Lower leg skin (tissue), 3 donors: ENCODE data around the gene NGB.

Experiments
- CTCF ChIP-seq, 3 donors: fragments of 450-650 bp; IDR thresholded peaks; one replicate each; pipeline ENCODE4 v1.5.1; 2016; ENCODE audit warnings: antibody characterized with exemption in 3 of 3, mild to moderate bottlenecking in 3 of 3, moderate library complexity in 2 of 3
- POLR2A ChIP-seq, 2 donors: fragments of 450-650 bp; IDR thresholded peaks; one replicate each; pipeline ENCODE4 v1.6.1; 2016 to 2017; ENCODE audit warnings: antibody characterized with exemption in 2 of 2, mild to moderate bottlenecking in 1 of 2, moderate library complexity in 1 of 2

- TF ChIP-seq CTCF (IDR thresholded peaks at IDR 0.05): no peak
- no peak for TF ChIP-seq POLR2A (IDR thresholded peaks at IDR 0.05)
Observed at GRCh38 chr14:77225892-77226557, 45.0 kb downstream of the NGB start.
